Measurements from ENCODE around the gene PDGFC.

The PDGFC gene

GRCh38 chr4:156972379-156973015 lies 898 bp upstream of the PDGFC start:
- DNase-seq: no peak

DNA sequence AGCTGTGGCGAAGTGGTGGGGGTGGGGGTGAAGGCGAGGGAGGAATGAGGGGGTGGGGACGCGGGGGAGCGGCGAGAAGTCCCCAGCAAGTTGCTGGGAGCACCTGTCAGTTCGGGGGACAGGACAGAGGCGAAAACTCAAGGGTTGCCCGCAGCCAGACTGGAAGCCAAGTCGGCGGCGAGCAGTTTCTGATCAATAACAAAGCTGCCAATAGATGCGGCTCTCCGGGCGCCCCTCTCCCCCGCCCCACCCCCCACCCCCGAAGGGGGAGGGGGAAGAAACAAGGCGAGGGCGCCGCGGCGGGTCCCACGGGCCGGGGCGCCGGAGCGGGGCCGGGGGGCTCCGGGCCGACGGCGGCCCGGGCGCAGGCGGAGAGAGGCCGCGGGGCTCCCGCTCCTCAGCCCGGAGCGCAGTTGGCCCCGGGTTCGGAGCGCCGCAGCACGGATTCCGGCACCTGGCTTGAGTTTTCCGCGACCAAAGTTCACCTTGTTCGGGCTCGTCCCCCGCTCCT lies 379 bp downstream of the PDGFC start:
- no peak for DNase-seq

- no peak for DNase-seq
Measured at GRCh38 chr4:156970501-156971164, 966 bp downstream of the PDGFC start.

DNA sequence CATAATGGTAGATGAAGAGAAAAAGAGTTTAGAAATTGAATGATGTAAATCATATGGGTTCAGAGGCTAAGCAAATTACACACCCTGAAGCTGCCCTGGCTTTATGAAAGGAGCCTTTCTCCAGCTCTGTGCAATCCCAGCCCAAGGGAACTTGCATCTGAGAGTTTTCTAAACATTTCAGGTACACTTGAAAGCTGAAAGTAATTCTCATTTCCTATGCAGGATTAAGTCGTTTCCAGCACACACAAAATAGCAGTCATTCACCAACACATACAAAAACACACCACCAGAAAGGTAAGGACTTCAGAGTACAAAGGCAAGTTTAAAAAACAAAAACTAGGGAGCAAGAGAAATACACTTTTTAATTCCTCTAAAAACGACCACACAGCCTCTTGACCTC lies 1.7 kb downstream of the PDGFC start:
- no peak for DNase-seq

DNA sequence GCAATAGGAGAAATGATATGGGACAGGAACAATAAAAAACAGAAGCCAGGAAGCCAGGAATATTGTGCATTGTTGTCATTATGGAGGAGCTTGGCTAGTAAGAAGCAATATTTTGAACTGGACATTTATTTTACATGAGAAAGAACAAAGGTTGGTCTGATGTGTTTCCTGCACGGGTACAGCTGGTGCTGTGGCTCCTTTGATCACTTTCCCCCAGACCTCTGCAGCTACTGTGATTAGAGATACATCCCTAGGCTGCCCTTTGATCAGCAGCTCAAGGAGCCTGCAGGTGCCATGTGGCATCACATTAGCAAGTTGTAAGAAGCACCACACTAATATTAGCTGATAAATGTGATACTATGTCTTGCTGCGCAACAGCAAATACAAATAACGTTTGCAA lies 2.5 kb downstream of the PDGFC start:
- no peak for DNase-seq

GRCh38 chr4:156968479-156968984 lies 3.1 kb downstream of the PDGFC start:
- no peak for DNase-seq

DNA sequence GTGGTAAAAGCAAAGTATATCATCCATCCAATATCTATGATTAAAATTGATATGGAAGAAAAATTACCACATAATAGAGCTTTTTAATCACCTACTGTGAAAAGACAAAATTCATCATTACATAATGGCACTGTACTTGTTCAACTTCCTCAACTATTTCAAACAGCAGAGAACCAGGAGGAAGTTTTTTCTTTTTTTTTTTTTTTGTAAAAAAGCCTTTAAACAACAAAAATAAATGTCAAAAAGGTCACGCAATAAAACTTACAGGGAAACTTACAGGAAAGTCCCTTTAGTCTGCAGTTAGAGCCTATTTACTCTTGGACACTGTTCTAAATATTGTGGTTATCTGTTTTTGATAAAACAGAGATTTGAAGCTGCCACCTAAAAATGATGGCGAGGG lies 4.8 kb downstream of the PDGFC start:
- no peak for DNase-seq

- DNase-seq: no peak
Measured at GRCh38 chr4:156963419-156963818, 8.2 kb downstream of the PDGFC start.

GRCh38 chr4:156962528-156962974 lies 9.0 kb downstream of the PDGFC start:
- DNase-seq: no peak

DNA sequence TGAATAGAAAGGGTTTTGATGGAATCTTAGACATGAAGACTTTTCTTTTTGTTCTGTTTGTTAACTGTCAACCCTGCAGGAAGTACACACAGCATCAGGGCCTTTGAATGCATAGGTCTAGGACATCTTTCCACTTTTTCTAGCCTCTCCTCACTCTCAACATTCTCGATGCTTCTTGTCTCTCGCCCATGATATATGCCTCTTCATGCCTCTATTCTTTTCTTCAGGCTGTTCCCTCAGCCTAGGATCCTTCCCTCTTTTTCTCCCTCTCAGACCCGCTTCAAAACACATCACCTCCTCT lies 9.6 kb downstream of the PDGFC start:
- DNase-seq: no peak

DNA sequence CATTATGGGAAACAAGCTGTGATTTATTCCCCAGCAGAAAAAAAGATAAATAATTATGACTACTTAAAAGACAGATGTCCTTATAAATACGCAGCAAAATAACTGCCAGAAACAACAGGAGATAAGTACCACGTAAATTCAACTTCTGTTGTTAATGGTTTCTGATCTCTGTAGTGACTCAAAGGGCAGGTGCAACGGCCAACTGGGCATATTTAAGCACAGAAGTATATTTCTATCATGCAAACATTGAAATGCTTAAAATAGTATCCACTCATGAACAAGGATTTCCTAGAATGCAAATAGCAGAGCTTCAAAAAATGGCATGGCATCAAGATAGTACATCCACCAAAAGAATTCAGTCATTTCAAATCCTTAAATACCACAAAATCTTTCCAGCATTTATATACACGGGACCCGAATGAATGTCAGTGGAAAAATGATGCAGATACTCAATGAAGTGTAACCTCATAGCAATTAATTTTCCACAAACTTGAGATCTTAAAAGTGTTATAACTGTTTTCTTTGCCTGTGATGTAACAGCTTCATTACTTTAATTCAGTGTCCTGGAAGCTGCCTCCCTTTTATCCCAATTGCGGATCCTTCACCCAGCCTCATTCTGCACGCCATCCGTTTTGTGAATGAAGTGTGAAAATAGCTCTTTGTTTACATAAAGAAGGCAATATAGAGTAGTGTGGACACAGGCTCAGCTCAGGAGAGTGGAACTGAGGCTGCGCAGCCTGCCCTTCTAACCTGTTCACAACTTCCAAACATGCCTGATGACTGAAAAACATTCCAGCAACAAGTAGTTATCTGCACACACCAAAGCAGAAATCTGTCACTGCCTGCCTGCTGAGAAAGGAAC lies 10.2 kb downstream of the PDGFC start:
- DNase-seq: no peak

- no peak for DNase-seq
Measured at GRCh38 chr4:156959298-156959702, 12.3 kb downstream of the PDGFC start.

DNA sequence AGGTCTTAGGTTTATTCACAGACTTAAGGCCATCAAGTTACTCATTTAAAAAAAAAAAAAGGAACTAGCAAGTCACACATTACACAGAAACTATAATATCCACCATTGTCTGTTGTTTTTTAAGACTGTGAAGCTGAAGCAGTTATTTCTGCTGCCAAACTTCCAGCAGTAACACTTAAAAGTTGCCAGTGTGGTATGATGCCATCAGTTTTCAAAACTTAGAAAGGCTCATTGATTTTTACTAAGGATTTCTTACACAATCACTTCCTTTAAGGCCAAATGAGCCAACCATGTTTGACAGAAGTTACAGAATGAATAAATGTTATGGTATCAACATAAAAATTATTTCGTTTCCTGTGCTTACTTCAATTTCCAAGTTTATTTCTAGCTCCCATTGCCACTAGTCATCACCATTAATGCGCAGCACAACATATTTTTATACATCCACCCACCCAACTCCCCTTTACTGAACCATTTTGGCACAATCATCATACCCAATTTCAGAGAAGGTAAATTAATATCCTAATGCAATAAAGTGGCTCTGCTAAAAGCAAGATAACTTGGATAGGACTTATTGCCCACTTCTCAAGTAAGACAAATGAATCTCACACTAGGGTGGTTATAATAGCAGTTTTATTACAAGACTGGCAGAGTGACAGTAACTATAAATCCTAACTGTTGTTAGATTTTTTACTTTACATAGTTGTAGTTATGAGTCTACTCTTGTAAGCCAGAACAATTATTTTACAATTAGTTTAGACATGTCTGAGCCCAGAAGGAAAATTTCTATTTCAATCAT lies 13.1 kb downstream of the PDGFC start:
- DNase-seq: no peak

DNA sequence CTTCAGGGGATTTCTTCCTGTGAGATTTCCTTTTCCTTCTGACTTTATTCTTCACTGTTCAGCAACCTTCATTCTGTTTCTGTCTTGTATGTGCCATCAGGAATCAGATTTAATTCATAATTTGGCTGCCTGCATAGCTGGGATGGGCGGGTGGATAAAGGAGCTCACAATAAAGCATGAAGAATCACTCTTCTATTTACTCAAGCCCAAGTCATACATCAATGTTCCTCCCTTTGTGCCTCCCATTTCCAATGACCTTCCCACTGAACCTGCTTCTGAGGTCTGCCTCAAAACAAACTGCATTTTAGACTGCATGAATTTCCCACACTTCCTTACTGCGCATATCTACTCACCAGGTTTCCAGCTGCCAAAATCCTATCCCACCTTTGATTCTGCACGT lies 14.0 kb downstream of the PDGFC start:
- no peak for DNase-seq

DNA sequence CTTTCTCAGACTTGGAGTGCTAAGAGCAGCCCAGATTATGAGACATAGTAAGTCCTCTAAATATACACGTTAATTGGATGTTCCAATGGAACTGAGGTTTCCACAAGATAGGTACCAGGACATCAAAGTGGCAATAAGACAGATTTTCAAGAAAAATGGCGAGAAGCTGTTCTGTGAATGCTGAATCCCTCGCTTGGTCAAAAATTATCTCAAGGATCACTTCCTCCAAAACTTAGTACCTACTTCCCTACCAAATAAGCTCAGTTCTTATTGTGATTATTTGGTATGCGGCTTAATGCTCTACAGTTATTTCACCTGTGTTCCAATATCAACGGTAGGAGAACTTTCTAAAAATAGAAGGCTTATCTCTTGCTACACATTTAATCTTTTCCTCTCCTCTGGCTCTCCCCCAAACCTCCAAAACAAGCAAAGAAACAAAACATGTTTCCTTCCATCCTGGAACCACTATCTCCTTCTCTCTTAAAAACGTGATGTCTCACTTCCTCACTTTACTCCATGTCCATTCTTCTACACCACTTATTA lies 14.7 kb downstream of the PDGFC start:
- no peak for DNase-seq

DNA sequence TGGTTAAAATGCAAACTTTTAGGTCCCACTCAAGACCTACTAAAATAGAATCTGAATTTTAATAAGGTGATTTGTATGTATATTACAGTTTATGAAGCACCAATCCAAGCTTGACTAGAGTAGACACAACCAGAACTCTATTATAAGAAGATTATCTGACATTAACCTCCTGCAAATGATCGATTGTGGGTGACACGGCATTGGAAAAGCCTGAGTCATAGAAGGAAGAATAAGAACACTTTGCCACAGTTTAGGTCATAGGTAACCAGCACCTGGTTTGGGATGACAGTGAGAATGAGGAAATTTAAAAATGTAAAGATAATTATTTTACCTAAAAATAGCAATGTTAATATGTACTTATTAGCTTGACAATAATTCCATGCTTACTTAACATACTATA lies 15.2 kb downstream of the PDGFC start:
- no peak for DNase-seq

GRCh38 chr4:156954587-156954986 lies 17.0 kb downstream of the PDGFC start:
- no peak for DNase-seq

GRCh38 chr4:156953951-156954350 lies 17.6 kb downstream of the PDGFC start:
- no peak for DNase-seq

- DNase-seq: no peak
Measured at GRCh38 chr4:156953001-156953400, 18.6 kb downstream of the PDGFC start.

GRCh38 chr4:156952078-156952759 lies 19.4 kb downstream of the PDGFC start:
- no peak for DNase-seq

DNA sequence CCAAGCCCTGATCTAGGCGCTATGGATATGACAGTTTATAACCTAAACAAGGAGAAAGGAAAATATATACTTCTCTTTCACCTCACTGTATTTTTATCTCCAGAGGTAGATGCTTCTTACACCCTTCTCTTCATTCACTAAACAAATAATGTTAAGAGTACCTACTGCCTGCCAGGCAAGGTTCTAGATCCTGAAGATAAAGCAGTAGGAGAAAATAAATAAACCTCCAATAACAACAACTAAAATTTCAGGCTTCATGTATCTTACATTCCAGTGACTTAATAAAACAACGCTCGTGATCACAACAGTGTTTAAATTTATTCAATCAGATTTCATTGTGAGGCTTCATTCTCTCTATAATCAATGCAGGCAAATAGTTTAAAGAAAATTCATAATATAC lies 20.7 kb downstream of the PDGFC start:
- DNase-seq: no peak

DNA sequence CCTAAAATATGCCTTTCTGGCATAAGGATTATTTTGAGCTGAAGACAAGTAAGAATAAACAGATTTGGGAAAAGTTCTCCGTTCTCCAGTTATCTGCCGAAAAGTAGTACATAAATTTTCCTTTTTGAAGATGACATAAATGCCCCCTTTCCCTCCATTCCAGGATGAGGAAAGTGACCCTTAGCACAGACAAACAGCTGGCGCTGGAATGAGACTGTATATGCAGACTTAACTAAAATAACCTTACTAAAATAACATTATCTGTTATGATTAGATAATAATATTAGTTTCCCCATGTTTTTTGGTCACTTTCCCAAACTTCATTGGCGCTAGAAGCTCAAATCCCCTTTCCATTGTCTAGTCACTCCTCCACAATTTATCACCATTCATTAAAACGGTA lies 21.5 kb downstream of the PDGFC start:
- DNase-seq: no peak
